AG04449 (cell line): ENCODE results near the gene DGKE.

ENCODE experiments used
- CTCF ChIA-PET: fragments of 350-600 bp; formaldehyde crosslinking; extraction: SDS; loops from one replicate; lab custom pipeline; 2021; ENCODE audit warnings: antibody characterized with exemption; lab: Yijun Ruan, JAX
- POLR2A ChIA-PET: fragments of 400-600, 350-600 bp; formaldehyde crosslinking; extraction: SDS; loops from one replicate; lab custom pipeline; 2020; ENCODE audit warnings: antibody characterized with exemption, inconsistent platforms; lab: Yijun Ruan, JAX
- DNase-seq: peaks from one replicate; pipeline ENCODE4 v3.0.0-alpha.2; 2010; ENCODE audit warnings: low read depth, low spot score
- H3K4me3 ChIP-seq: 2 replicates; pipeline ENCODE4 v1.5.1; 2011; ENCODE audit warnings: low read depth, mild to moderate bottlenecking, control low read depth, low read length
- CTCF ChIP-seq: IDR thresholded peaks from one replicate; pipeline ENCODE4 v1.5.1; 2011; ENCODE audit warnings: mild to moderate bottlenecking, moderate library complexity, low read length, control low read depth, inconsistent platforms; ENCODE audit not compliant: insufficient read depth; ENCODE audit errors: missing control alignments

Gene DGKE

DNA sequence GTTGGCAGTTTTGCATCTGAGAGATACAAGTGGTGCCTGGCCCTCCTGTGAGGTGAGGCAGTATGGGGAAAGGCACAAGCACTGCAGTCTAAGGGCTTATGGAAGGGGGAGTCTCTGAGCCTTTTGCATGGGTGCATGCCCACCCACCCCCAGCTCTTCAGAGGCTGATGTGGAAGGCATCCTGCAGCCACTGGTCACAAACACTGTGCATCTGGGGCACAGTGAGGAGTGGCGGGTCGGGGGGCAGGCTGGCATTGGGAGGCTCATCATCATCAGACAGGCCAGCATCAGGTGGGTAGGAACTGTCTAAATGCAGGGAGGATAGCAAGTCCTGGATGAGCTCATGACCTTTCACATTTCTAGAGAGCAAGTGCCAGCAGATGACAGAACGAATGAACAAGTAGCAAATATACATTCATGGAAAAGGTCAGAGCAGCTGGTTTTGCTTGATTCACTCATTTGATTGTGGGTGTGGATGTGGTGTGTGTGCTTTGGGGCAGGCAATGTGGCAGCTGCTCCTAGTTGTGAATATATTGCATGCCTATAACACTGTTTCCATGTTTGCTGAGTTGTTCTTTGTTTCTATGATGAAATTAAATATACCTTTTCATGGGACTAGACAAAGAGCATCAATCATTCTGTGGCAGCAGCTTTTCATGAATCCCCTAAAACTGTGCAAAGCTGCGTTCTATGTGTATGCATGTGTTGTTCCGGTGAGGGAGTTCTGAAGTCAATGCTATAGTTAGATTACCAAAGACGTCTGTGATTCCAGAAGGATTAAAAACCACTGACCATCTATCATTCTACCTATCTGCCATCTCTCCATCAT is 50.7 kb downstream of the DGKE start:
- no peak for DNase-seq
- no peak overlapping the region for H3K4me3 ChIP-seq
- ChIA-PET POLR2A (no interaction called here), CTCF (no interaction called here)
- no peak for TF ChIP-seq CTCF

GRCh38 chr17:56885312-56885657 is 51.3 kb downstream of the DGKE start:
- ChIA-PET CTCF (no interaction called here), POLR2A (no interaction called here)
- TF ChIP-seq CTCF: no peak
- DNase-seq: no peak
- H3K4me3 ChIP-seq: no peak overlapping the region

DNA sequence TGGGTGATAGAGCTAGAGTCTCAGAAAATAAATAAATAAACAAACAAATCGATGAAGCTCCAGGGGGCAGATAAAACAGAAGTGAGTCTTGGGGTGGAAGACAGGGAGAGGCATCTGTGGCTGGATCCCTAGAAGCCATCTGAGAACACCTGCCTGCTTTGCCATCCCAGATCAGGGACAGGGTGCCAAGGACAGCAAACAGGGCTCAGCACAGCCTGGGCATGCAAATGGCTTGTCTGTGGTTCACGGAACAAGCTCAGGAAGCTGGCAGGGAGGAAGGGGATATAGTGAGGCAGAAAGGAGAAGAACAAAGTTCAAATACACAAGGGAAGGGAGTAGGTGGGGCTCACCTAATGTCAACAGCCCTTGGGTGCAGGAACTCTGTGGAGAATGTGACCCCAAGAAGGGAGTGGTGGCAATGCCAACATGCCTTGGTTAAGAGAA is 52.4 kb downstream of the DGKE start:
- ChIA-PET CTCF (no interaction called here), POLR2A (no interaction called here)
- no peak for TF ChIP-seq CTCF
- no peak overlapping the region for H3K4me3 ChIP-seq
- DNase-seq: no peak

- TF ChIP-seq CTCF: no peak
- ChIA-PET POLR2A (no interaction called here), CTCF (no interaction called here)
- DNase-seq: no peak
- no peak overlapping the region for H3K4me3 ChIP-seq
These were observed 53.2 kb downstream of the DGKE start for GRCh38 chr17:56887105-56887504.

DNA sequence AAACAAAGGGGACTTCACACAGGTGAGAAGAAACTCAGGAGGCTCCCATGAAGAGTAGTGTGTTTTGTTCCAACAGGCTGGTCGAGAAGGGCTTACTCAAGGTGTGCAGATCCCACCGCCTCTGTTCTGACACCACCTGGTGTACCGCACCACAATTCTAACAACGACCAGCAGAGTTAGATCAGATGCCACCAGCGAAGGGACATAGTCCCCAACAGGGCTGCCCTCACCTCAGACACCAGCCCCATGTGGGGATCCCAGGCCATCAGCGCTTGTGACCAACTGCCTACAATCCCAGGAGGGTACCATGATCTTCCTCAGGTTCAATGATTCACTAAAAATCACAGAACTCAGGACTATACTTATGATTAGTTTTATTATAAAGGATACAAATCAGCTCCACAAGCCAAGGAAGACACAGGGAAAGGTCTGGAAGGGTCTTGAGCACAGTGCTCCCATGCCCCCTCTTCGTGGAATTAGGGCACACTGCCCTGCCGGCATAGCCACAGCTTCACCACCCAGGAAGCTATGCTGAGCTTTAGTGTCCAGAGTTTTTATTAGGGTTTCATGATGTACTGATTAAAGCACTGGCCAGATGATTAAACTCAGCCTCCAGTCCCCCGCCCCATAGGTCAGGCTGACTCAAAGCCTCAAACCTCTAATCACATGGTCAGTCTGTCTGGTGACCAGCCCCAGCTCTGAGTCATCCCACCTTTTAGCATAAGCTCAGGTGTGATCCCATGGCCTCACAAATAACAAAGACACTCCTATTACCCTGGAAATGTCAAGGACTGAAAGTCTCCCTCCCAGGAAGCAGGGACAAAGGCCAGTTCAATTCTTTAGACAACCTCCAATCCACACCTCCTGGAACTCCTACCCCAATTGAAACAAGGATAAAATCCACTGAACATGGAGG is 53.9 kb downstream of the DGKE start:
- ChIA-PET POLR2A (interaction anchor here (1.0 kb wide), 1 partner anchor 26 kb away, joined by 3 read pairs; the partner anchor contains the start of gene TRIM25), CTCF (interaction anchor here (1.4 kb wide), 1 partner anchor 20 kb away, joined by 3 read pairs; no protein-coding TSS in a partner anchor)
- H3K4me3 ChIP-seq: no peak overlapping the region
- TF ChIP-seq CTCF: no peak
- DNase-seq: no peak

- no peak for DNase-seq
- CTCF ChIA-PET: interaction anchor here (1.1 to 1.8 kb wide), 6 partner anchors 19 to 109 kb away, joined by 3 to 6 read pairs (median 4); partner anchors contain the start of gene TRIM25
- POLR2A ChIA-PET: no interaction called here
These were observed 56.4 kb downstream of the DGKE start for GRCh38 chr17:56890390-56890789.

More at GRCh38 chr17:56890390-56890789, 56.4 kb downstream of the DGKE start:
- H3K4me3 ChIP-seq: no peak overlapping the region
- no peak for TF ChIP-seq CTCF
